ENCODE data around the gene SCARB2.
"Not testable (repeated sequence)": the region's sequence is repeated elsewhere in the genome, so short reads cannot be mapped to it uniquely, and the experiment has no call there.

SCARB2 gene

DNA sequence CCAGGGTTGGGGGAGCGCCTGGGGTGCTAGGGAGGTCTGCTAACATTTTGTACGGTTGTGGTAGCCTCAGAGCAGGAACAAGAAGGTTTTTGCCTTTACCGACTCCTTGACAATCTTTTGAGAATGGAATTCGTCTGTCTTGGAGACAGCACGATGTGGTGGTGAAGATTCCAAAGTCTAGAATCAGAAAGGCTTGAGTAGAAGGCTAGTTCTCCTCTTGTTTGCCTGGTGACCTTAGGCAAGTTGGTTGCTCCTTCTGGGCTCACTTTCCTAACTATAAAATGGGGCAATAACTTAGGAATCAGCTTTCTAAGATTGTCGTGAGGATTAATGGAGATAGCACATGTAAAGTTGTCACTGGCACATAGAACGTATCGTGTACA, 38.6 kb upstream of the SCARB2 start:
- Histone ChIP-seq H3K36me3 (no peaks in the 10 kb centered on the region), H3K4me1 (no peaks in the 10 kb centered on the region), H3K4me3 (ENCODE audit: low read depth, low read length) (peak overlapping the region; percentile 66), H3K27me3 (peaks cover 22% of the 10 kb centered on the region), H3K9me3 (no peaks in the 10 kb centered on the region)
- TF ChIP-seq, protein P1, sequence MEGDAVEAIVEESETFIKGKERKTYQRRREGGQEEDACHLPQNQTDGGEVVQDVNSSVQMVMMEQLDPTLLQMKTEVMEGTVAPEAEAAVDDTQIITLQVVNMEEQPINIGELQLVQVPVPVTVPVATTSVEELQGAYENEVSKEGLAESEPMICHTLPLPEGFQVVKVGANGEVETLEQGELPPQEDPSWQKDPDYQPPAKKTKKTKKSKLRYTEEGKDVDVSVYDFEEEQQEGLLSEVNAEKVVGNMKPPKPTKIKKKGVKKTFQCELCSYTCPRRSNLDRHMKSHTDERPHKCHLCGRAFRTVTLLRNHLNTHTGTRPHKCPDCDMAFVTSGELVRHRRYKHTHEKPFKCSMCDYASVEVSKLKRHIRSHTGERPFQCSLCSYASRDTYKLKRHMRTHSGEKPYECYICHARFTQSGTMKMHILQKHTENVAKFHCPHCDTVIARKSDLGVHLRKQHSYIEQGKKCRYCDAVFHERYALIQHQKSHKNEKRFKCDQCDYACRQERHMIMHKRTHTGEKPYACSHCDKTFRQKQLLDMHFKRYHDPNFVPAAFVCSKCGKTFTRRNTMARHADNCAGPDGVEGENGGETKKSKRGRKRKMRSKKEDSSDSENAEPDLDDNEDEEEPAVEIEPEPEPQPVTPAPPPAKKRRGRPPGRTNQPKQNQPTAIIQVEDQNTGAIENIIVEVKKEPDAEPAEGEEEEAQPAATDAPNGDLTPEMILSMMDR (IDR thresholded peaks at IDR 0.05; ENCODE audit: low read depth, low read length): no peak
- DNase-seq: no peak

DNA sequence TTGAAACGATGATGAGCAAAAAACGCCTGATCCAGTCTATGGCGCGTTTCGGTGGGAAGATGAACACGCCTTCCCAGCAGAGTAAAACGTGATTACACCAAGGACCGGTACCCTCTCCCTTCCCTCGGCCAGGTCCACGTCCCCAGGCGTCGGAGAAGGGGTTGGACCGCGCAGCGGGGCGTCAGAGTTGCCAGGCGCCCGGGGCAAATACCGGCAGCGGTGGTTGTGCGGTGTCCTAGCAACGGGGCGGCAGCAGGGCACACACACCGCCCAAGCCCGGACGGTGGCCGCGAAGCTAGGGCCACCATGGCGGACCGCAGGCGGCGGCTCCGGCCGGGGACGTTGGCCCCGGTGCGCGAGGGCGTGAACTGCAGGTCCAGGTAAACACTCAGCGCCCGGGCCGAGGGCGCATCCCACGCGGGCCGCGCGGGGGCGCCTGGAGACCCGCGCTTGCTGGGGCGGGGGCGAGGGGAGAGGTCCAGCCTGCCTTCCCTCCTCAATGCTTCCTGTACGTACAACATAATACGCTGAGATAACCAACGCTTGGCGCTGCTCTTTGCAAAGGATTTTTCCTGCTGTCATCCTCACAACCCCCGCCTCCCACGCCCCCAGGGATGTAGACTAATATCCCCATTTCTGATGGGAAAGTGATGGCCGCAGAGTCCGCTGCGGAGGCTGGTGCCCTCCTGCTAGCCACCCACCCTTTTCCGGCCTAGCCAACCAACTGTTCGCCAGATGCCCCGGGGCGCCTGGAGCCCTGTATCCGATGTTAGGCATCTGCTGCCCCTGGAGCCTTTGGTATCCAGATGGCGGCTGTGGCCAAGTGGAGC, 38.0 kb upstream of the SCARB2 start, which contains the start of gene FAM47E:
FAM47E (plus strand) TSS at position 281 of the 830 bp plus-strand sequence; CDS start at position 307, 26 bp downstream.
- TF ChIP-seq, protein P1 (IDR thresholded peaks at IDR 0.05; ENCODE audit: low read depth, low read length): peak; percentile 41
- H3K4me3 ChIP-seq (ENCODE audit: low read depth, low read length): peak within 1 kb of the TSS; percentile 66
- no peaks in the 10 kb centered on the region for H3K9me3 ChIP-seq
- peak; percentile 80 for DNase-seq
- H3K27me3 ChIP-seq: peaks cover 22% of the 10 kb centered on the region
- no peaks in the 10 kb centered on the region for H3K4me1 ChIP-seq
- H3K36me3 ChIP-seq: no peaks in the 10 kb centered on the region

GRCh38 chr4:76250962-76251361, 37.3 kb upstream of the SCARB2 start:
- Histone ChIP-seq H3K36me3 (no peaks in the 10 kb centered on the region), H3K4me1 (no peaks in the 10 kb centered on the region), H3K27me3 (peaks cover 22% of the 10 kb centered on the region), H3K4me3 (ENCODE audit: low read depth, low read length) (peak overlapping the region; percentile 66), H3K9me3 (no peaks in the 10 kb centered on the region)
- TF ChIP-seq, protein P1 (IDR thresholded peaks at IDR 0.05; ENCODE audit: low read depth, low read length): no peak
- no peak for DNase-seq

DNA sequence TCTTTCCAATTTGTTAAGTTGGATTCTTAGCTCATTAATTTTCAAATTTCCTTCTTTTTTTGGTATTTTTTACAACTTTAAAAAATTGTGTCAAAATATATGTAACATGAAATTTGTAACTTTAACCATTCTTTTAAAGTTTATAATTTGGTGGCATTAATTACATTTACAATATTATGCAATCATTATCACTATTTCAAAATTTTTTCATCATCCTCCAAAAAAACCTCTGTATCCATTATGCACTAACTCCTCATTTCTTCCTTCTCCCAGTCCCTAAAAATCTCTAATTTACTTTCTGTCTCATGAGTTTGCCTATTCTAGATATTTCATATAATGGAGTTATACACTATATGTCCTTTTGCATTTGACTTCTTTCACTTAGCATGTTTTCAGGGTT, 33.2 kb upstream of the SCARB2 start:
- Histone ChIP-seq H3K4me1 (no peaks in the 10 kb centered on the region), H3K4me3 (ENCODE audit: low read depth, low read length) (no peak overlapping the region)
- TF ChIP-seq, protein P1 (IDR thresholded peaks at IDR 0.05; ENCODE audit: low read depth, low read length): no peak

DNA sequence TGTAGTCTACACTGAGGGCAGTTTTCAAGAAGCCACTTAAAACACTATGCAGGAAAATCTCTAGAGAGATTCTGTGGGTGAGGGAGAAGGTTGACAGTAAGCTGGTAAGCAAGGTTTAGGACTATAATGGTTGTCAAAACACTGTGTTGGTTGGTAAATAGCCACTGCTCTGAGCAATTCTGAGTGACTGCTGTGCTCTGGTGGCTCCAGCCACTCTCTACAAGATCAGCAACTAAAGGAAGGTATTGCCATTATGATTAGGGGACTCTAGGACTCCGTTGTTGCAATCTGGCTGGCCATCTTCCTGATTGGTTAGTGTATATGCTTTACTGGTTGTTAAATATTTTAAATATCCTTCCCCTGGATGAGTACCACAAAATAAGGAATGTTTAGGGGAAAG, 32.4 kb upstream of the SCARB2 start:
- Histone ChIP-seq H3K4me3 (ENCODE audit: low read depth, low read length) (no peak overlapping the region), H3K4me1 (no peaks in the 10 kb centered on the region), H3K36me3 (no peaks in the 10 kb centered on the region), H3K27me3 (peaks cover 15% of the 10 kb centered on the region), H3K9me3 (no peaks in the 10 kb centered on the region)
- TF ChIP-seq, protein P1 (IDR thresholded peaks at IDR 0.05; ENCODE audit: low read depth, low read length): no peak
- no peak for DNase-seq

More for the DNA sequence above, 33.2 kb upstream of the SCARB2 start:
- H3K27me3 ChIP-seq: peaks cover 22% of the 10 kb centered on the region
- H3K36me3 ChIP-seq: no peaks in the 10 kb centered on the region
- DNase-seq: no peak
- no peaks in the 10 kb centered on the region for H3K9me3 ChIP-seq

GRCh38 chr4:76243877-76244276, 30.3 kb upstream of the SCARB2 start:
- H3K27me3 ChIP-seq; H3K9me3 ChIP-seq; H3K4me3 ChIP-seq (ENCODE audit: low read depth, low read length); H3K4me1 ChIP-seq; H3K36me3 ChIP-seq; DNase-seq: not testable (repeated sequence)
